CD4-positive, alpha-beta T cell treated with Interferon gamma for 1 hour (primary cell): ENCODE measurements around the gene TMEM132C.
A peak's percentile ranks its signal among the peaks of the same experiment; 100 is the strongest.

Source experiments
- DNase-seq: peaks from one replicate; pipeline ENCODE4 v3.0.0-alpha.2; 2020

The TMEM132C gene

DNA sequence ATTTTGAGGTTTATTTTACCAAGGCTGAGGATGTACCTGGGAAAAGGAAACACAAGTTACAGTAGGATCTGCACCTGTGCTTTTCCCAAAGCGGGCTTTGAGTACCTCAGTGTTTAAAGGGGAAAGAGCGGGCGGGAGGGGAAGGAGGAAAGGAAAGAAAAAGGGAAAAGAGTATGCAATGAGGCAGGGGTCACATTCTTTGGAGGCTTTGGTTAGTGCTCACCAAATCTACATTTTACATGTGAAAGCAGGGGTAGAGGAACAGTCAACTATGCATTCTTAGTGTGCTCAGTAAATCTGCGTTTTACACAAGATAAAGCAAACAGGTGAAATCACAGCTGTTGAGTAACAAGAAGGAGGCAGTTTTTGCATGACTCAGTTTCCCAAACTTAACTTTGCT is 242.2 kb downstream of the TMEM132C start:
- no peak for DNase-seq

DNA sequence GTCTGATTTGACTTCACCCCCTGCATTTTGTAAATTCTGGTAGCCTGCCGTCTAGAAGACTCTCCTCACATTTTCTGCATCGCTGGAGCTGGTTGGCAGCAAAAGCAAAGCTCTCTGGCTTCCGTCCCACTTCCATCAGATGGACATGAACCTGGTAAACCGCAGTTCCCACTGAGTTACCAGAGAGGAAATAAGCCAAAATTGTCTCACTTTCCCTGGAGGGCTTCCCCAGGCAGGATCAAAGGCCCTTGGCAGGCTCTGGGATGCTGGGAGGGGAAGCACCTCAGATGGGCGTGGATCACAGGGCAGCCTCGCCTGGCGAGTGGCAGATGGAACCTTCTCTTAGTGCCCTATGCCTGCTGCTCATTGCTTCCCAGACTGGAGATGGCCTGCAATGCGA is 243.5 kb downstream of the TMEM132C start:
- DNase-seq, result no peak

DNA sequence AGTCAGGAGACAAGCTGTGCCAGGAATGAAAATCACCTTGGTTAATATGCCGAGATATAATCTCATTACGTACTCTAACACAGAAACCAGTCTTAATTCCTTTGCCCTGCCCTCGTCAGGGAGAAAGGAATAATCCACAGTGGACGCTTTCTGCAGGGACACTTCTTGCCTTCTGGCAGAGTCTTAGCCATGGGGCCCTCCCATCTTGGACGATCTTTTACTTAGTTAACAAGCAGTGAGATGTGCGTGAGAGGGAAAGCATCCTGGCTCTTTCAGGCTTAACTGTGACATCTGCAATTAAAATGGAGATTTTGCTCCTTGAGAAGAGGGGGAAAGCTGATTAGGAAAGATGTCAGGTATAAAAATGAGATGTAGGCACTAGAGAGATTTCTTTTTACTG is 246.4 kb downstream of the TMEM132C start:
- DNase-seq, result no peak

DNA sequence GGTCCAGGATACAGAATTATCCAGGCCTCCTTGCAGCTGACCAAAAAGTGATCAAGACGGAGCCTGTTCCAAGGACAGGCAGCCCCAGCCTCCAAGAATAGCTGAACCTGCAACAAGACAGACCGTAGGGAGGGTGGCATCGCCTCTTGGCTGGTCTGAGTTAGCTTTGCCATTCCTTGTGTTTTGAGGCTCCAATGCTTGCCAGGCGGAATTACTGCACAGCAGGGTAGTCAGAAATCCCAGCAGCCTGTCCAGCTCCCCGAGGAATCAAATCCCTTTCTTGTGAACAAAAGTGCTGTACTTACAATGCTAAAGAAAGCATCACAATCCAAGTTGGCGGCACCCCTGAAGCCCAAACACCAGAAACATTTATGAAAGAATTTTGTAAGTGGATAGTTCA is 246.9 kb downstream of the TMEM132C start:
- no peak for DNase-seq

DNA sequence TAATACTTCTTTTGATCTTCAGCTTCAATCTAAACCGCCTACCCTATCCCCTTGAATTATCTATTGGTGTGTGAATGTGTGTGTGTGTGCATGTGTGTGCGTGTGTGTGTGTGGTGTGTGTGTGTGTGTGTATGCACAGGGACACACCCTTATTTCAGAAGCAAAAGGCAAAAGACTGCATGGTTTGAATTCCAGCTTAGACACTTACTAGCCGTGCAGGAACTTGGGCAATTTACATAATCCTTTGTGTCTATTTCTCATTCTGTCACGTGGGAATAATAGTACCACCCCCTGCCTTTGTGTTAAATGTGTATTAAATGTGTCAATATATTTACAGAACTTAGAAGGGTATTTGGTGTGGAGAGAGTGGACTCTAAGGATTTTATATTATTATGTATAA is 251.7 kb downstream of the TMEM132C start:
- no peak for DNase-seq

DNA sequence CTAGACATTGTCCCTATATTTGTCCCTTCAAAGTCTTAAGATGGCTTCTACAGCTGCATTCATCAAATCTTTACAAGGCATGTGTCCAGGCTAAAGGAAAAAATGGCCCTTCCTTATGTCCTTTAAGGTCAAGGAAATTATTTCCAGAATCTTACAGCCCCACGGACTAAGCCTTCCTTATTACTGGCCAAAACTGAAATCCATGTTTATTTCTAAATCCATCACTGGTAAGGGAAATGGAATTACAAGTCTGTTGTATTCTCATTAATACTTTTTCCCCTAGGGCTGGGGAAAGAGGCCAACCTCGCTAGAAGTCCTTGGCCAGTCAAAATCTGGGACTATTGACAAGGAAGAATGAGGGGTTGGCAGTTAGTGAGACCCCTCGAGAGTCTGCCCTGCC is 252.5 kb downstream of the TMEM132C start:
- DNase-seq, result no peak

DNA sequence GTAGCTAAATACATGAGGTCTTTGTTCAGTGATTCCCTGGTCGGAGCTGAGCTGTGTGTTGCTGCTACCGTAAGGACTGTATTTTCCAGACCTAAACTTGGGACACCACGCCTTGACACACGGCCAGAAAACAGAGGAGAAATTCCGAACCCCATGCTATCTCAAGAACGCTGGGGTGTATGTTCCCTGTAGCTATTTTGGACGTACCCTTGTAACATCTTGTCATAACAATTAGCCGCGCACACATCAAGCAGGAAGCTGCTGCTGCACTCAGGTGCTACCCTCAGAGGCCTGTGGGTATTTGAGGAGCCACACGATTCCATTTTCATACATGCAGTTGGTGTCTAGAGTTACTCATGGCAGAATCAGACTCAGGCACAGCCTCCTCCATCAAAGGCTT is 255.0 kb downstream of the TMEM132C start:
- DNase-seq, result no peak

DNA sequence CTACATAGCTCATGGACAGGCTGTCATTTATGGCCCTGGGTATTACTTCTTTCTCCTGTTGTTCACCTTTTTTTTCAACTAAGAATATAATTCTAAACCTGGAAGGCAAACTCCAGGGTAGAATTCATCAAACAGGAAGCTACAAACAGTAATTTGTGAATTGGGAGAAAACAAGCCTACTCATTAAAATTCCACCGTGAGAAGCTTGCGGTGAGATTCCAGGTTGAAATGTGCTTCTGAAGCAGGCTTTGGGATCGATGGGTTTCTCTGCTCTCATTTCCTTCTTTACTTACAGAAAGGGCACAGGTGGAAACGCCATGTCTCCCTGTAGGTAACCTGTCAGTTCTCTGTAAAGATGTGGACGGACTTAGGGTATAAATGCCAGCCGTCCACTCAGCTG is 257.5 kb downstream of the TMEM132C start:
- no peak for DNase-seq

DNA sequence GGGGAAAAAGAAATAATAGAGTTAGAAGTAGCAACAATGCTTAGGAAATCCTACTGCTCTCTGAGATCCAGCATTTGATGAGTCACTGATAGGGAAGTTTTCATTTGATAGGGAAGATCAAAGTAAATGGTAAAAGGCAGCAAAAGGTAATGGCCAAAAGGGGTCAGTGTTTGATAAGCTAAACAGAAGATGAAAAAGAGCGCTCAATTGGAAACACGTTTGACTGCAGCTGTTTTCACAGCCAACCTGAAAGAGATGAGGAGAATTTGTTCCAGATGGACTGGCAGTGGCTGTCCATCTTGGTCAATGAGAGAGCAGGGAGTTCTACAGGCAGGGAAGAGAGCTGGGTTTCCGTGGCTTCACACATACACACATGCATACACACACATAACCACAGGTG is 264.2 kb downstream of the TMEM132C start:
- no peak for DNase-seq

DNA sequence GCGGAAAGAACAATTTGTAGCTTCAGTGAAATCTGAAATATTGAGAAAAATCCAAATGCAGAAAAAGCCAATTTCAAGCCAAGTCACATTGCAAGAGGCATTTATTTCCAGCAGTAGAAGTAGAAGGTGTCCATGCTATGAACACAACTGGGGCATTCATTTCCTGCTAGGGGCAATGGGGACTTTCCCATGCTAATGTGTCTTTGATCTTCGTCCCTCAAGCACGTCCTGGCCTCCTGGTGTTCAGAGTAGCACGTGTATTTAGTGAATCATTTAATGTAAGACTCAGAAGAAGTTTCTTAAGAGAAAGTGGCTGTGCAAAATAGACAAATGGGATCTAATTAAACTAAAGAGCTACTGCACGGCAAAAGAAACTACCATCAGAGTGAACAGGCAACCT is 267.9 kb downstream of the TMEM132C start:
- DNase-seq, result no peak

DNA sequence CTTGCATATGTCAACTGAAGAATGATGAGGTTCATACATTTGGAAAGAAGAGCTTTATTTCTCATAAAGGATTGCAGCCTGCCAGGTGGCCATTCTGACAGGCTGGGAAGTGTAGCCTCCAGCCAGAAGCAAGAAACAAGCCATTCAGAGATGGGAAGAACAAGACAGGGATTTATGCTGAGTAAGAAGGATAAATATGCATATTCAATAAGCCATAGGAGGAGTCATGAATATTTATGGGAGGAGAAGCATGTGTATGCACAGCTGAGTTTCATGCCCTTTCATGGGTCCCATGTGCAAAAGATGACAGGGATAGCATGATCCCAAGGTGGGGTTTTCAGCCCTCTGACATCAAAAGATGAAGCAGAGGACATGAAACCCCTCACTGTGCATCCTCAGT is 269.8 kb downstream of the TMEM132C start:
- no peak for DNase-seq

DNA sequence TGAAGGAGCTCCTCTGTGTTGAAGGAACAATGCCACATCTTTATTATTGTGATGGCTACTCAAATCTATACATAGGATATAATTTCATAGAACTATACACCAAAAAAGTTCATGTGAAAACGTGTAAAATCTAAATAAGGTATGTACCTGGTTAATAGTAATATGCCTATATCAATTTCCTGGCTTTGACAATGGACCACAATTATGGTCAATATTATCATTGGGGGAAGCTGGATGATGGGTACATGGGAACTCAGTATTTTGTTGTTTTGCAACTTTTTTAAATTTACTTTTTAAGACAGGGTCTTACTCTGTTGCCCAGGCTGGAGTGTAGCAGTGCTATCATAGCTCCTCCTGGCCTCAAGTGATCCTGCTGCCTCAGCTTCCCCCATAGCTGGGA is 270.7 kb downstream of the TMEM132C start:
- no peak for DNase-seq

DNA sequence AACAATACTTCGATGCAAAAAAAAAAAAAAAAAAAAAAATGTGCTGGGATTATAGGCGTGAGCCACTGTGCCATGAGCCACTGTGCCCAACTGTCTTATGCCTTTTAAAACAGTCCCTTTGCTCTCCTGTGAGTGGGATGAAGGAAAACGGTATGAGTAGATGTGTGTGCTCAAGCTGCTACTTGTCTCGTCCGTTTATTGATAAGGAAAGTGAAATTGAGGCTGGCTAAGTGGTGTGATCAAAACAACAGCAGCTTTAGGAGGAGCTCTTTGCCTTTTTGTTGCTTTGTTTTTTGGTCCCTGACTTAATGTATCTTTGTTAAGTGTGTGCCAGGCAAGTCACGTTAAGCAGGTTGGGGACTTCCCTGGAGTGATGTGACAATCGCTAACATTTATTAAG is 275.9 kb downstream of the TMEM132C start:
- no peak for DNase-seq

DNA sequence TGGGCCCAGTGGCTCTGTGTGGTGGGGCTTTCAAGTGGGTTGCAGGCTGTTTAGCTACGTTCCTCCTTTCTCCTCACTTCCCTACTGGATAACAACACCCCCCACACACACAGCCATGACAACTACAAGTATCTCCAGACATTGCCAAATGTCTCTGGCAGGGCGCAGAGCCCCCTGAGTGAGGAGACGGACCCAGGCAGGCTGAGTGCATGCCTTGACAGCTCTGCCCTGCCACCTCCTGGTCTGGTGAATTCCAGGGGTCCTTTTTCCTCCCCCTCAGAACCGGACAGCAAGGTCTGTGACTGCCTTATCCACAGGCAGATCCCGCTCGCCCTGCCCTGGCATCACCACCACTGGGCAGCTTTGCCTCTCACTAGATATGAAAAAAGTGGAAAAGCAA is 276.5 kb downstream of the TMEM132C start:
- no peak for DNase-seq

DNA sequence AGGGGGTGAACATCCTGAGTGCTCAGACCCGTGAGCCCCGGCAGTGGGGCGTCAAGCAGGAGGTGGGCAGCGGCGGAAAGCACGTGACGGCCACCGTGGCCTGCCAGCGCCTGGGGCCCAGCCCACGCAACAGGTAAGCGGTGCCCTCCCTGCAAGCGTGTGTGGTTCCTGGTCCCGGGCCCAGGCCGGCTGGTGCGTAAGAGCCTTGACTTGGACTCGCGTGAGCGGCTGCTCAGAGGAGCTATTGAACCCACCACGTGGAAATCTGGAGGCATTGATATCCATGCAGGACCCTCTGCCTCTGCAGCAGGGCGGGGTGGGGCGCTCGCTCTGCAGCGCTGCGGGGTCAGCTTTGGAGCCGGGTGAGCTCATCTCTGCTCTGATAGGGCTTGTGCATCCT is 277.0 kb downstream of the TMEM132C start:
- DNase-seq, result no peak

DNA sequence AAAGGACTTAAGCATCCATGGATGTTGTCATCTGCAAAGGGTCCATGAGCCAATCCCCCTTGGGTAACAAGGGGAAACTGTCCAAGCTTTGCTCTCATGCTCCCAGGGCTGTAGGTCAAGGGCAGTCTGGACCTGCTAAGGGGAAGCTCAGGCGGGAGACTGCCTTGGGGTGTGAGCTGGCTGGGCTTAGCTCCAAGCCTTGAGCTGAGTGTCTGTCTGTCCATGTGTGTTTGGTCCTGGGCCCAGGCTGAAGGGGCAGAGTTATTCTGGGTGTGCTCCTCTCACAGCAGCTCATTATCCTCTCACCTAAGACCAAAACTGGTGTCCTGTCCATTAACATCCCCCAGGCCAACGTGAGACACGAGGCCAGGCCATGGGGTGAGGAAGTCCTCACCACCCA is 282.0 kb downstream of the TMEM132C start:
- DNase-seq, result no peak

DNA sequence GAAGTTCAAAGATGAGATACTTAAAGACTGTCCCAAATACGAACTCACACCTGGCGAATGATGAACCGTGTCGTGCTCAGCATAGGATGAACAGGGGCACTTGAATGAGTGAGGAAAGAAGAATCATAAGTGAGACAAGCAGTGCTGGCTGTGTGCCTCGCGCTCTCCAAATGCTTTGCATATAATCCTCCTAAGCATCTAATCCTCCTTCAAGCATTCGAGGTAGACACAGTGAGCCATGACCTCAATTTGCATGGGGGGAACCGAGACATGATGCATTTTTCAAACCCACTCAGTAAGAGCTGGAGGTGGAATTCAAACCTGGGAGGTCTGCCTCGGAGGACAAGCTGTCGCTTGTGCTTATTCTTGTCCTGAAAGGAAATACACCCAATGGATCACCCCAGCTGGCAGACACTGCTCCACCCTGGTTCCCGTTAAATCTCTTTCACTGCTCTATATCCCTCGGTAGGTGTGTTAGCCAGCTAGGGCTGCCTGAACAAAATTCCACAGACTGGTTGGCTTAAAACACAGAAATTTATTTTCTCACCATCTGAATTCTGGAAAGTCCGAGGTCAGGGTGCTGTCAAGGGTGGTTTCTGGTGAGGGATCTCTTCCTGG is 282.7 kb downstream of the TMEM132C start:
- no peak for DNase-seq

DNA sequence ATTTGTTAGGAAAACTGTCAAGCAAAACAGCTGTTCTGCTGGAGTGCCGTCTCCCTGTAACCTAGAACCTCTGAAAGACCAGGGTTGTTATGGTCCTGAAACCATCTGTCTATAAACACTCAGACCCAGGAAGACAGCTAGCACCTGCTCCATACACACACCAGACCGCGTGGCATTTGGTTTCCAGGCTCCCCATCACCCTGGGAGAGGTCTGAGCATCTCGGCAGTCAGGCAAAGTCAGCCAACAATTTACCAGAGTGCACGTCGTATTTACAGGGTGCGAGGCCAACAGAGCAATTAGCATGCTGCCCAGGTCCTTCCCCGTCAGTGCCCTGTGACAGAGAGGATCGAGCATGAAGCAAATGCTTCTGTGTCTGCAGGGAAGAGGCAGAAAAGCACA is 284.3 kb downstream of the TMEM132C start:
- no peak for DNase-seq

DNA sequence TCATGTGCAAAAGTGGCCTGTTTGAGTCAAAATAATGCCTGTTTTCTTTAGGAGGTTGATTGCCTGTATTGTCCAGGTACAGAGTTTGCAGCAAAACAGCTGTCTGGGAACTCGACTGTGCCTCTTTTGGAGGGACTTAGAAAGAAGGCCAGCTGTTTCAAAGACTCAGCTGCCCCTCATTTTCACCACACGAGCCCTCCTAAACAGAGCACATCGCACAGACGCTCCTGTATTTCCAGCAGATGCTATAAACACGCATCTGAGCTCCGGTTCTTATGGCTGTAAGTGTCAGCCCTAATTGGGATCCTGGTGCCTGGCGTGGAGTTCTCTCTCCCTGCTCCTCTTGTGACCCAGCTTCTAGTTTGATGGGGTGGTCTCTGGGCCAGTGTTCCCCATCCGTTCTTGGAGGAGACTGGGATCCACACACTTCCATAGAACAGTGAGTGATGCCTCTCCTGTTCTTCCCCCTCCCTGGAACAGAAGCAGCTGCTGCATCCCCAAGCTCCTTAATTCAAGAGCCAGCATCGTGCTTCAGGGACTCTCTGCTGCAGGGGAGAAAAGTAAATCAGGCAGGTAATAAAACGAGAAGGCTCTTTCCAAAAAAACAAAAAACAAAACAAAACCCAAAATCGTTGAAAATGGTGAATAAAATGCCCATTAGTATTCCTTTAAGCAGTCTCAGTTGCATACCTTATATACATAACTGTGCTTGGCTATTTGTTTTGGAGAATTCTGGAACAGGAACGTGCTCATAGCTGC is 287.8 kb downstream of the TMEM132C start:
- no peak for DNase-seq

DNA sequence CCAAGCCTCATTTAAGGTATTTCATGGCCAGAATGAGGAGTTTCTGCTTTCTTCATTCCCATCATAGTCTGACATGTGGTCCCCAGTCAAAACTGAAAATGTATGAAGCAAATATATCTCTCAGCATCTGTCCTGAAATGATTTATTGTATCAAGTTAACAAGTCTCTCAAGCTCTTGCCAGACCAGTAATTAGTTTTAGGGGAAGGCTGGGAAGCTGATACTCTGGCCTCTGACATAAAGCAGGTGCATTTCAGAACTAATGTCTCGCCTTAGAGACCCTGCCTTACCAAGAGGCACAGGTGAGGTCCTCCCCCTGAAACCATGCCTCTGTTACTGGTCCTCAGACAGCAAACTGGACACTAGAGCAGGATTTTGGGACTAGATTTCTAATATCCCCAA is 290.3 kb downstream of the TMEM132C start:
- no peak for DNase-seq

DNA sequence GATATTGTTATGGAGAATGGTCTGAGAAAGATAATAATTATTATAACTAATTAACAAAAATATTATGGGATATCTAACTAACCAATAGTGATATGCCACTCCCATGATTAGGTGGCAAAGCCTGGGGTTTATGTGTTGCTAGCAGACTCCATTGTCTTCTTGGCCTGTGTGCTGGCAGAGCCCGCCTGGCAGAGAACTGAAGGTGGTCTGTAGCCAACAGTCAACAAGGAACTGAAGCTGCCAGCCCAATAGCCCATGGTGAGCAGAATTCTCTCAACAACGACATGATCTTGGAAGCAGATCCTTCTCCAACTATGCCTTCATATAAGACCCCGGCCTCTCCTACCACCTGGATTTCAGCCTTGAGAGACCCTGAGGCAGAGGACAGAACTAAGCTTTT is 298.0 kb downstream of the TMEM132C start:
- DNase-seq, result no peak

DNA sequence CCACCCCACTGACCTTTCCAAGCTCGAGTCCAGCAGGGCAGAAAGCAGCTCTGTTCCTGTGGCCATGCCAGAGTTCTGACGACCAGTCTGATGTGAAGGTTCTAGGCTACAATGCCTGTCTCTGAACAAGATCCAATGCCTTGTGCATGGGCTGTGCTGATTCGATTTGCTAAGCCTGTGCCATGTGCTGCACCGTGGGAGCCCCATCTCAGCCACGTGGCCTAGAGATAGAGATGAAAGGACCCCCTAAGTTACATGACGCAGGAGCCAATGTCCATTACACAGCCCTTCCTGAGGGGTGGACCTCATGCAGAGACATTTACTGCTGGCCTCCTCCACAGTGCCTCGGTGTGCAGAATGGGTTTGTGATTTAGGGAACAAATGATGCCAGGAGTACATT is 300.8 kb downstream of the TMEM132C start:
- DNase-seq, result no peak

DNA sequence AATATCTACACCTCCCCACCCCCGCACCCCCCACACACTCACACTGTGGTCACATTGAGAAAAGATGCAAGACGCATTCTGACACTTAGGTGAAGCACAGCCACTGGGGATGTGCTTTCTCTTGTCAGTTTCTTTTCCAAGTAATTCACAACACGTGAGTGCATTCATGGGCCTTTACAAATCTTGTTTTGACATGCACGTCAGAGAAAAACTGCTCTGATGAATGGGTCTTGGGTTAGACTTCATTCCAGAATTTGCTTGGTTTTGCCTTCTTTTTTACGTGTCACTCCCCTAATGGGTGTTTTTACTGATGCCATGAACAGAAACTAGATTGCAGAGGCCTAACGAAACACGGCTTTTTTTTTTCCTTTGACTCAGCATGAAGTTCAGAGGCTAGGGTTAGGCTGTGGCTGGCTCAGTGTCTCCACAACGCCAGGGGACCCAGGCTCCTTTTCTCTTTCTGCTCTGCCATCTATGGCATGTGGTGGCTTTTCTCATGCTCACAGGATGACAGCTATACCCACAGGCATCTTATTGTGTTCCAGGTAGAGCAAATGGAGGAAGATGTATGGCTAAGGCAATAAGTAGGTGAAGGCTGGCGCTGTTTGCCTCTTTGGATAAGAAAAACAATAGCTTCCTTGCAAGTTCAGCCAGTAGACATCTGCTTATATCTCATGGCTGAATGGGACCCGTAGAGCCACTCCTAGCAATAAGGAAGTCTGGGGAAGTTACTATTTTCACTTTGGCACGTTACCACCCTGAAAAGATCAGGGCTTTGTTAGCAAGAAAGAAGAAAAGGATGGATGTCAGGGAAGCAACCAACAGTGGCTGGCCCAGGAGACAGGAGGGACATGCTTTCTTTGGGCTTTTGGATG is 303.5 kb downstream of the TMEM132C start:
- DNase-seq, result peak; percentile 3
